Immature natural killer cell (primary cell): Measurements from ENCODE around the gene C3orf18. TPM values are rescaled to one million over a fixed set of nuclear protein-coding genes. Genes with fewer than 3 reads are reported as not detected.

Experiments used
- DNase-seq, 3 donors: peaks; one replicate each; pipeline ENCODE4 v3.0.0; 2022; ENCODE audit warnings: mixed read lengths in 1 of 3
- H3K27ac Mint-ChIP-seq, 6 donors: one replicate each; pipeline ENCODE4 v1.8.0; 2020; ENCODE audit warnings: mixed read lengths in 6 of 6, mild to moderate bottlenecking in 5 of 6, inconsistent platforms in 4 of 6, moderate library complexity in 3 of 6
- H3K27me3 Mint-ChIP-seq, 3 donors: one replicate each; pipeline ENCODE4 v1.8.0; 2020 to 2021; ENCODE audit warnings: low read depth in 3 of 3, mild to moderate bottlenecking in 3 of 3, mixed read lengths in 3 of 3, moderate library complexity in 3 of 3, inconsistent platforms in 1 of 3
- H3K36me3 Mint-ChIP-seq, 3 donors: one replicate each; pipeline ENCODE4 v1.8.0; 2020; ENCODE audit warnings: mixed read lengths in 3 of 3, inconsistent platforms in 2 of 3, mild to moderate bottlenecking in 2 of 3
- H3K4me1 Mint-ChIP-seq, 2 donors: one replicate each; pipeline ENCODE4 v1.8.0; 2020; ENCODE audit warnings: inconsistent platforms in 2 of 2, mild to moderate bottlenecking in 2 of 2, mixed read lengths in 2 of 2, moderate library complexity in 1 of 2
- H3K4me3 Mint-ChIP-seq, 5 donors: one replicate each; pipeline ENCODE4 v1.8.0; 2020; ENCODE audit warnings: mild to moderate bottlenecking in 5 of 5, mixed read lengths in 5 of 5, inconsistent platforms in 3 of 5, moderate library complexity in 3 of 5
- H3K9me3 Mint-ChIP-seq, 6 donors: one replicate each; pipeline ENCODE4 v1.8.0; 2020; ENCODE audit warnings: mild to moderate bottlenecking in 6 of 6, mixed read lengths in 6 of 6, inconsistent platforms in 4 of 6, moderate library complexity in 3 of 6
- polyA plus RNA-seq, 3 donors: library from polyadenylated mRNA; unstranded; fragments of 300-500 nt; fragmentation: Illumina TruSeq; gene quantifications; one replicate each; pipeline ENCODE4 v1.2.3, GENCODE V29; 2021

Gene C3orf18
- polyA plus RNA-seq, 3 donors from 2014 or later, result 8.8 to 28.8 (median 11.5) TPM

GRCh38 chr3:50530001-50530970 is 37.3 kb downstream of the C3orf18 start:
- H3K27me3 Mint-ChIP-seq, result peaks cover 3 to 12% (median 4%) of the 10 kb centered on the region in 3 donors

GRCh38 chr3:50525987-50526386 is 41.6 kb downstream of the C3orf18 start:
- Mint-ChIP-seq H3K36me3 (no peaks in the 10 kb centered on the region), H3K4me3 (no peak overlapping the region), H3K27me3 (peaks cover 0 to 8% (median 3%) of the 10 kb centered on the region in 3 donors), H3K4me1 (no peaks in the 10 kb centered on the region), H3K9me3 (no peaks in the 10 kb centered on the region), H3K27ac (no peak overlapping the region)
- DNase-seq, result peak; percentile 22 to 44 (median 32)

More at GRCh38 chr3:50530001-50530970, 37.3 kb downstream of the C3orf18 start:
- DNase-seq, result no peak
- no peaks in the 10 kb centered on the region for H3K4me1 Mint-ChIP-seq
- no peak overlapping the region for H3K27ac Mint-ChIP-seq
- no peak overlapping the region for H3K4me3 Mint-ChIP-seq
- H3K9me3 Mint-ChIP-seq, result no peaks in the 10 kb centered on the region
- H3K36me3 Mint-ChIP-seq, result no peaks in the 10 kb centered on the region

GRCh38 chr3:50525191-50525910 is 42.2 kb downstream of the C3orf18 start:
- DNase-seq, result no peak
- no peak overlapping the region for H3K27ac Mint-ChIP-seq
- no peaks in the 10 kb centered on the region for H3K4me1 Mint-ChIP-seq
- no peaks in the 10 kb centered on the region for H3K9me3 Mint-ChIP-seq
- H3K4me3 Mint-ChIP-seq, result no peak overlapping the region
- H3K27me3 Mint-ChIP-seq, result peaks cover 0 to 8% (median 3%) of the 10 kb centered on the region in 3 donors
- H3K36me3 Mint-ChIP-seq, result no peaks in the 10 kb centered on the region

- DNase-seq, result no peak
- no peak overlapping the region for H3K27ac Mint-ChIP-seq
- H3K4me3 Mint-ChIP-seq, result no peak overlapping the region
- peaks cover 0 to 8% (median 3%) of the 10 kb centered on the region in 3 donors for H3K27me3 Mint-ChIP-seq
- H3K4me1 Mint-ChIP-seq, result peaks cover 0 to 2% of the 10 kb centered on the region in 2 donors
- no peaks in the 10 kb centered on the region for H3K9me3 Mint-ChIP-seq
- H3K36me3 Mint-ChIP-seq, result no peaks in the 10 kb centered on the region
Measured at GRCh38 chr3:50524746-50525145, 42.8 kb downstream of the C3orf18 start.

GRCh38 chr3:50523279-50523811 is 44.2 kb downstream of the C3orf18 start:
- Mint-ChIP-seq H3K36me3 (no peaks in the 10 kb centered on the region), H3K27ac (no peak overlapping the region), H3K27me3 (peaks cover 0 to 5% (median 3%) of the 10 kb centered on the region in 3 donors), H3K4me3 (no peak overlapping the region), H3K9me3 (no peaks in the 10 kb centered on the region), H3K4me1 (peaks cover 9 to 11% of the 10 kb centered on the region in 2 donors)
- DNase-seq, result no peak

GRCh38 chr3:50521572-50521971 is 46.0 kb downstream of the C3orf18 start:
- Mint-ChIP-seq H3K4me1 (peaks cover 9 to 11% of the 10 kb centered on the region in 2 donors), H3K9me3 (no peaks in the 10 kb centered on the region), H3K4me3 (no peak overlapping the region), H3K27me3 (peaks cover 0 to 5% (median 3%) of the 10 kb centered on the region in 3 donors), H3K36me3 (no peaks in the 10 kb centered on the region), H3K27ac (no peak overlapping the region)
- DNase-seq, result no peak

- H3K4me1 Mint-ChIP-seq, result peaks cover 9 to 15% of the 10 kb centered on the region in 2 donors
- peaks cover 0 to 5% (median 5%) of the 10 kb centered on the region in 3 donors for H3K27me3 Mint-ChIP-seq
- DNase-seq, result no peak
- no peak overlapping the region for H3K27ac Mint-ChIP-seq
- H3K36me3 Mint-ChIP-seq, result no peaks in the 10 kb centered on the region
- H3K4me3 Mint-ChIP-seq, result no peak overlapping the region
- H3K9me3 Mint-ChIP-seq, result no peaks in the 10 kb centered on the region
Measured at GRCh38 chr3:50520849-50521248, 46.7 kb downstream of the C3orf18 start.

- Mint-ChIP-seq H3K36me3 (no peaks in the 10 kb centered on the region), H3K4me3 (peak overlapping the region in 1 of 5 donors; percentile 6), H3K27me3 (peaks cover 0 to 5% (median 5%) of the 10 kb centered on the region in 3 donors), H3K27ac (peak overlapping the region in 2 of 6 donors; percentile 43 to 65), H3K4me1 (peaks cover 9 to 23% of the 10 kb centered on the region in 2 donors), H3K9me3 (no peaks in the 10 kb centered on the region)
- peak; percentile 63 to 69 (median 67) for DNase-seq
Measured at GRCh38 chr3:50519471-50520089, 48.0 kb downstream of the C3orf18 start.

GRCh38 chr3:50518436-50518835 is 49.1 kb downstream of the C3orf18 start:
- Mint-ChIP-seq H3K27me3 (peaks cover 0 to 7% (median 1%) of the 10 kb centered on the region in 3 donors), H3K9me3 (no peaks in the 10 kb centered on the region), H3K36me3 (no peaks in the 10 kb centered on the region), H3K4me1 (peaks cover 9 to 25% of the 10 kb centered on the region in 2 donors), H3K4me3 (no peak overlapping the region), H3K27ac (no peak overlapping the region)
- no peak for DNase-seq

GRCh38 chr3:50517721-50518206 is 49.8 kb downstream of the C3orf18 start:
- no peaks in the 10 kb centered on the region for H3K9me3 Mint-ChIP-seq
- peak overlapping the region in 1 of 6 donors; percentile 22 for H3K27ac Mint-ChIP-seq
- no peak overlapping the region for H3K4me3 Mint-ChIP-seq
- H3K36me3 Mint-ChIP-seq, result no peaks in the 10 kb centered on the region
- DNase-seq, result no peak
- H3K27me3 Mint-ChIP-seq, result peaks cover 0 to 7% (median 1%) of the 10 kb centered on the region in 3 donors
- peaks cover 9 to 25% of the 10 kb centered on the region in 2 donors for H3K4me1 Mint-ChIP-seq

GRCh38 chr3:50516440-50516871 is 51.1 kb downstream of the C3orf18 start:
- Mint-ChIP-seq H3K27ac (peak overlapping the region in 1 of 6 donors; percentile 34), H3K4me1 (peaks cover 9 to 25% of the 10 kb centered on the region in 2 donors), H3K4me3 (peak overlapping the region in 3 of 5 donors; percentile 0 to 46 (median 29))

GRCh38 chr3:50515565-50516439 is 51.7 kb downstream of the C3orf18 start:
- Mint-ChIP-seq H3K27ac (peak overlapping the region in 3 of 6 donors; percentile 30 to 36 (median 34)), H3K4me1 (peaks cover 9 to 25% of the 10 kb centered on the region in 2 donors), H3K36me3 (no peaks in the 10 kb centered on the region), H3K4me3 (peak overlapping the region in 4 of 5 donors; percentile 7 to 29 (median 28)), H3K27me3 (peaks cover 0 to 6% (median 3%) of the 10 kb centered on the region in 3 donors), H3K9me3 (no peaks in the 10 kb centered on the region)
- peak in 2 of 3 donors; percentile 26 to 30 for DNase-seq

More at GRCh38 chr3:50516440-50516871, 51.1 kb downstream of the C3orf18 start:
- H3K27me3 Mint-ChIP-seq, result peaks cover 0 to 6% (median 1%) of the 10 kb centered on the region in 3 donors
- DNase-seq, result no peak
- H3K36me3 Mint-ChIP-seq, result no peaks in the 10 kb centered on the region
- H3K9me3 Mint-ChIP-seq, result no peaks in the 10 kb centered on the region
